Measurements from ENCODE around the gene HCRTR2.

Gene HCRTR2

GRCh38 chr6:55208478-55209458, 34.5 kb downstream of the HCRTR2 start:
- Histone ChIP-seq H3K36me3 (no peaks in the 10 kb centered on the region), H3K9me3 (no peaks in the 10 kb centered on the region), H3K4me3 (ENCODE audit: low read depth, low read length) (no peak overlapping the region), H3K4me1 (no peaks in the 10 kb centered on the region), H3K27me3 (no peaks in the 10 kb centered on the region)
- TF ChIP-seq, protein P1, sequence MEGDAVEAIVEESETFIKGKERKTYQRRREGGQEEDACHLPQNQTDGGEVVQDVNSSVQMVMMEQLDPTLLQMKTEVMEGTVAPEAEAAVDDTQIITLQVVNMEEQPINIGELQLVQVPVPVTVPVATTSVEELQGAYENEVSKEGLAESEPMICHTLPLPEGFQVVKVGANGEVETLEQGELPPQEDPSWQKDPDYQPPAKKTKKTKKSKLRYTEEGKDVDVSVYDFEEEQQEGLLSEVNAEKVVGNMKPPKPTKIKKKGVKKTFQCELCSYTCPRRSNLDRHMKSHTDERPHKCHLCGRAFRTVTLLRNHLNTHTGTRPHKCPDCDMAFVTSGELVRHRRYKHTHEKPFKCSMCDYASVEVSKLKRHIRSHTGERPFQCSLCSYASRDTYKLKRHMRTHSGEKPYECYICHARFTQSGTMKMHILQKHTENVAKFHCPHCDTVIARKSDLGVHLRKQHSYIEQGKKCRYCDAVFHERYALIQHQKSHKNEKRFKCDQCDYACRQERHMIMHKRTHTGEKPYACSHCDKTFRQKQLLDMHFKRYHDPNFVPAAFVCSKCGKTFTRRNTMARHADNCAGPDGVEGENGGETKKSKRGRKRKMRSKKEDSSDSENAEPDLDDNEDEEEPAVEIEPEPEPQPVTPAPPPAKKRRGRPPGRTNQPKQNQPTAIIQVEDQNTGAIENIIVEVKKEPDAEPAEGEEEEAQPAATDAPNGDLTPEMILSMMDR (IDR thresholded peaks at IDR 0.05; ENCODE audit: low read depth, low read length), result no peak
- DNase-seq, result no peak

DNA sequence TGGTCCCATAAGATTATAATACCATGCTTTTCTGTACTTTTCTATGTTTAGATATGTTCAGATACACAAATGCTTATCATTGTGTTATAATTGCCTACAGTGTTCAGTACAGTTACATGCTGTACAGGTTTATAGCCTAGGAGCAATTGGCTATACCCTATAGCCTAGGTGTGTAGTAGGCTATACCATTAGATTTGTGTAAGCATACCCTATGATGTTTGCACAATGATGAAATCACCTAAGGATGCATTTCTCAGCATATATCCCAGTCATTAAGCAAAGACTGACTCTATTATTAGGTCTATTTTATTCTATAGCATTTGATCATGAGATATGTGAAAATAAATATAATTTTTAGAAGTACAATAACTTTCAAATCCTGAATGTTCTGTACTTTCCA, 36.6 kb downstream of the HCRTR2 start:
- no peak overlapping the region for H3K4me3 ChIP-seq (ENCODE audit: low read depth, low read length)
- H3K36me3 ChIP-seq, result no peaks in the 10 kb centered on the region
- no peaks in the 10 kb centered on the region for H3K4me1 ChIP-seq
- no peak for DNase-seq
- TF ChIP-seq, protein P1 (IDR thresholded peaks at IDR 0.05; ENCODE audit: low read depth, low read length), result no peak
- no peaks in the 10 kb centered on the region for H3K9me3 ChIP-seq
- H3K27me3 ChIP-seq, result no peaks in the 10 kb centered on the region

DNA sequence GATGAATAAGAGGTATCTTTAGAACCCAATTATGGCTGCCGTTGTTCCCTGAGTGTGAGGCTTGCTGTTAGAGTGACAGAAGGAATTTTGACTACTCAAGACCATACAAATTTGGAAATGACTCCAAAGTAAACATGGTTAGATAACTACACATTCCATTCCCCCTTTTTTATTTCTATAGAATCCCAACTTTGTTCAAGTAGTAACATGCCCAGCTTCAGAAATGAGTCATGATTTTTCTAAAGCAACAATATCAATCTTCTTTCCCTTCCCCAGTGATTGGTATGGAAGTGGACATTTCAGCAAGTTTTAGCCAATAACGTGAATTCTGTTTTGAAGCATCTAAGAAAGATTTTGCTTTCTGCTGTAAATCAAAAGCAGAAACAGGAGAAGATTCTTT, 37.8 kb downstream of the HCRTR2 start:
- no peak overlapping the region for H3K4me3 ChIP-seq (ENCODE audit: low read depth, low read length)
- no peaks in the 10 kb centered on the region for H3K4me1 ChIP-seq
- TF ChIP-seq, protein P1 (IDR thresholded peaks at IDR 0.05; ENCODE audit: low read depth, low read length), result no peak
- no peaks in the 10 kb centered on the region for H3K9me3 ChIP-seq
- no peak for DNase-seq
- H3K27me3 ChIP-seq, result no peaks in the 10 kb centered on the region
- no peaks in the 10 kb centered on the region for H3K36me3 ChIP-seq

DNA sequence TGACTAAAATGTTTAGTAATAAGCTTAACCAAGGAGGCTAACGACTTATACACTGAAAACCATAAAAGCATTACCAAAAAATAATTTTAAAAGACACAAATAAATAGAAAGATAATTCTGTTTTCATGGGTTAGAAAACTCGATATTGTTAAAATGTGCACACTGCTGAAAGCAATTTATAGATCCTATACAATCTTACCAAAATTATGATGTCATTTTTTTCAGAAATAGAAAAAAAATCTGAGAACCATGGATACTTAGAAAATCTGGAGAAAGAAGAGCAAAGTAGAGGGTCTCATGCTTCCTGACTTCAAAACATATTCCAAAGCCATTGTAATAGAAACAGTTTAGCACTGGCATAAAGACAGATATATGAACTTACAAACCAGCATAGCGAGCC, 46.6 kb downstream of the HCRTR2 start:
- H3K36me3 ChIP-seq, result no peaks in the 10 kb centered on the region
- no peaks in the 10 kb centered on the region for H3K4me1 ChIP-seq
- H3K4me3 ChIP-seq (ENCODE audit: low read depth, low read length), result no peak overlapping the region
- DNase-seq, result no peak
- TF ChIP-seq, protein P1 (IDR thresholded peaks at IDR 0.05; ENCODE audit: low read depth, low read length), result no peak
- H3K27me3 ChIP-seq, result no peaks in the 10 kb centered on the region
- H3K9me3 ChIP-seq, result no peaks in the 10 kb centered on the region

- no peaks in the 10 kb centered on the region for H3K9me3 ChIP-seq
- TF ChIP-seq, protein P1 (IDR thresholded peaks at IDR 0.05; ENCODE audit: low read depth, low read length), result no peak
Observed at GRCh38 chr6:55227862-55228261, 53.5 kb downstream of the HCRTR2 start.

DNA sequence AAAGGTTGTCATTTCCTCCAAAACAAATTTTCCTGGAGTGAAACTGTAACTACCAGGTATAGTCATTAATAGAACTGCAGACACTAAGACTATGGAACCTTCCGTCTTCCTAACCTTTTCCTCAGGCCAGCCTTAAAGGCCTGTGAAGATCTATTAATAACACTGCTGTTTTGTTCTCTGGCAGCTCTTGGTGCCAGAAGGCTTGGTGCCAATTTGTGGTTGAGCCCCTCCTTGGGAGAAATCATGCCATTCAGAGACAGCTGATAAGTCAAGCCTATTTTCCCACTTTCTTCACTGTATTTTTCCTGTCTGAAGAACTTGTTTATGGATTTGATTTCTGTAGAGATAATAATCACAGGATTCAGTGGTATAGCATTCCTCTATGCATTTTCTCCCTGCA, 64.8 kb downstream of the HCRTR2 start:
- H3K9me3 ChIP-seq, result no peaks in the 10 kb centered on the region
- no peaks in the 10 kb centered on the region for H3K27me3 ChIP-seq
- no peak overlapping the region for H3K4me3 ChIP-seq (ENCODE audit: low read depth, low read length)
- H3K36me3 ChIP-seq, result no peaks in the 10 kb centered on the region
- TF ChIP-seq, protein P1 (IDR thresholded peaks at IDR 0.05; ENCODE audit: low read depth, low read length), result no peak
- DNase-seq, result no peak
- H3K4me1 ChIP-seq, result no peaks in the 10 kb centered on the region

More at GRCh38 chr6:55227862-55228261, 53.5 kb downstream of the HCRTR2 start:
- H3K36me3 ChIP-seq, result no peaks in the 10 kb centered on the region
- no peaks in the 10 kb centered on the region for H3K4me1 ChIP-seq
- no peak for DNase-seq
- no peak overlapping the region for H3K4me3 ChIP-seq (ENCODE audit: low read depth, low read length)
- H3K27me3 ChIP-seq, result no peaks in the 10 kb centered on the region

All from BE2C (cell line).